NCI-H1417 (cell line): Measurements from ENCODE around the gene INTS1.
"Not testable (repeated sequence)": the region's sequence is repeated elsewhere in the genome, so short reads cannot be mapped to it uniquely, and the experiment has no call there.

Source experiments
- DNase-seq, 3 experiments: peaks; one replicate each; lab custom pipeline; 2025; lab: John Stamatoyannopoulos, UW

The INTS1 gene

GRCh38 chr7:1531979-1532455 is 27.8 kb upstream of the INTS1 start:
- peak in 1 of 3 experiments; percentile 48 for DNase-seq

- peak; percentile 15 to 54 (median 34) for DNase-seq
Observed at GRCh38 chr7:1531263-1531978, 27.2 kb upstream of the INTS1 start.

- DNase-seq: peak in 2 of 3 experiments; percentile 42 to 56
Observed at GRCh38 chr7:1530946-1531262, 26.7 kb upstream of the INTS1 start.

- DNase-seq: no peak
Observed at GRCh38 chr7:1529383-1530116, 25.4 kb upstream of the INTS1 start.

GRCh38 chr7:1526271-1526754 is 22.1 kb upstream of the INTS1 start:
- no peak for DNase-seq

GRCh38 chr7:1525409-1525808 is 21.2 kb upstream of the INTS1 start:
- no peak for DNase-seq

- DNase-seq: no peak
Observed at GRCh38 chr7:1523844-1524243, 19.7 kb upstream of the INTS1 start.

GRCh38 chr7:1523208-1523607 is 19.0 kb upstream of the INTS1 start:
- no peak for DNase-seq

GRCh38 chr7:1521456-1521855 is 17.3 kb upstream of the INTS1 start:
- no peak for DNase-seq

GRCh38 chr7:1520539-1521234 is 16.5 kb upstream of the INTS1 start:
- no peak for DNase-seq

GRCh38 chr7:1519322-1519922 is 15.2 kb upstream of the INTS1 start:
- not testable (repeated sequence) for DNase-seq

- DNase-seq: no peak
Observed at GRCh38 chr7:1516586-1517251, 12.5 kb upstream of the INTS1 start.

- not testable (repeated sequence) for DNase-seq
Observed at GRCh38 chr7:1515509-1515967, 11.3 kb upstream of the INTS1 start.

- no peak for DNase-seq
Observed at GRCh38 chr7:1514995-1515401, 10.8 kb upstream of the INTS1 start.

GRCh38 chr7:1514407-1514806 is 10.2 kb upstream of the INTS1 start:
- DNase-seq: no peak

- no peak for DNase-seq
Observed at GRCh38 chr7:1513657-1514095, 9.5 kb upstream of the INTS1 start.

- DNase-seq: peak in 1 of 3 experiments; percentile 26
Observed at GRCh38 chr7:1512781-1513656, 8.8 kb upstream of the INTS1 start.

- no peak for DNase-seq
Observed at GRCh38 chr7:1511444-1512422, 7.5 kb upstream of the INTS1 start.

- no peak for DNase-seq
Observed at GRCh38 chr7:1510780-1511154, 6.6 kb upstream of the INTS1 start.
